Measurements from ENCODE around the gene NRG4.
"Not testable (repeated sequence)": the region's sequence is repeated elsewhere in the genome, so short reads cannot be mapped to it uniquely, and the experiment has no call there.

NRG4 gene

DNA sequence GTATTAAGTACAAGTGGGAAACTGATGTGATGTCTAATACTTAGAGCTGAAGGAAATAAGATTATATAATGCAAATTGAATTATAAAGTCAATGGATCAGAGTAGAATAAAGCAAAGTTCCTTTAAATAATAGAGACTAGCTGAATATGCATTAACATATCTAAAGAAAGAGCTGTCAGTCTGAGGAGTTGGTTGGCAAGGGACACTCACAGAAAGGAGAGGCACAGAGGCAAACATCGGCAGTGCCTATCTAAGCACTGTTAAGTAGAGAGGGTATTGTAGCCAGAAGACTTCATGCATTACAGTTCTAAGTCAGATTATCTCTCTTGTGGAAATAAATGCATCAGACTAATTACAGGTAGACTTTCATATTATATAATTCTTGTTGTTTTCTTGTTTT lies 16.6 kb downstream of the NRG4 start:
- in situ Hi-C loops (cut with HindIII; ENCODE audit: low sequenced_read_pairs) = no loop called here

DNA sequence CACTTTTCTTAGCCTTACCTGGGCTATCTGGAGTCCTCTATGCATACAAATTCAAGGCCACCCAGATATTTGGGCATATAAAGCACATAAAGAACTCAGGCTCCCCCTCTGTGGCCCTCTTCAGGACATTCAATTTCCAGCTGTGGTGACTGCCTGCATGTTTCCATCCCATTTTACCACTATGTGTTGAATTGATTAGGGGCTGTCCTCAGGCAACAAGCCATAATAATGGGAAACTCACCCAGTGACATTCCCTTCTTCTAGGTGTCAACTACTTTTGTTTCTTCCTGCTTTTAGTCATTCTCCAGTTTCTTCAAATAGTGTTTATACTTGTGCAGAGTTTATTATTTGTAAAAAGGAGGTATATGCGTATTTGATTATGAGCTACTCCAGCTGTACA lies 18.0 kb downstream of the NRG4 start:
- in situ Hi-C loops (cut with HindIII; ENCODE audit: low sequenced_read_pairs) = no loop called here

DNA sequence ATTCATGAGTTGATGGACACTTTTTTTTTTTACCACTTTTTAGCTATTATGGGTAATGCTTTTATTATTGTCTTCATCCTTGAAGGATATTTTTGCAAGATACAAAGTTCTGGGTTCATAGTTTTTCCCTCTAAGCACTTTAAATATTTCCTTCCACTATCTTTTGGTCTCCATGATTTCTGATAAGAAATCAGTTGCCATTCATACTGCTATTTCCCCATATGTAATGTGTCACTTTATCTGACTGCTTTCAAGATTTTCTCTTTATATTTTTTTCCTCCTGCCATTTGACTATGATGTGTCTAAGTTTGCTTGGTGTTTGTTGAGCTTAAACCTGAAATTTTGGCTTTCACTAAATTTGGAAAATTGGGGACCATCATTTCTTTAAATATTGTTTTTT lies 19.3 kb downstream of the NRG4 start:
- in situ Hi-C loops (cut with HindIII; ENCODE audit: low sequenced_read_pairs) = no loop called here

DNA sequence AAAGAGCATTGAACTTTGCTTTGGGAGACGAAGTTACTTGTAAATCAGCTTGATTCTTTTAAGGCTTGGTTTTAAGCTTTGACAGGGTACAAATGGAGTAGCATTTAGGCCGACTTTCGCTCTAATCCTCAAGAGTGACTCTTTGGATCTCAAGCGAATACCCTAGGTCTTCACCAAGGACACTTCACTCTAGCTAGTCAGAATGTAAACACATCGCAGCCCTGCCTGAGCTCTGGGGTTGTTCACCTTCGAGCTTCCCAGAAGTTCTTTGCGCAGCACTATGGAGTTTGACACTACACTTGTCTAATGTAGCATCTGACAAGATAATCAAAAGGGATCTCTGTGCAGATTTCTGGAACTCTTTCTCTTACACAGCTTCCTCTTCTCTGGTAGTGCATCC lies 22.3 kb downstream of the NRG4 start:
- in situ Hi-C loops (cut with HindIII; ENCODE audit: low sequenced_read_pairs) = no loop called here

DNA sequence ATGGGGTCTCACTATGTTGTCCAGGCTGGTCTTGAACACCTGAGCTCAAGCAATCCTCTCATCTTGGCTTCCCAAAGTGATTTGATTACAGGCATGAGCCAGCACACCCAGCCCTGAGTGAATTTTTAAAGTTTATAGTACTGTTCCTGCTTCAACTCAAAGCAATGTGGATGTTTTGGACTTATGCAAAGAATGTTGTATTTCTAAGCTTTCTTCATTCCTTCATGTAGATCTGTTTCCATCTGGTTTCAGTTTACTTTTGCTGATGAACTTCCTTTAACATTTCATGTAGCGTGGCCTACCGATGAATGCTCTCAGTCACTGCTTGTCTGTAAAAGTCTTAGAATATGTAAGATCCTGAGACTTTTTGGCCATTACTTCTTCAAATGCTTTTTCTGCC lies 23.2 kb downstream of the NRG4 start:
- in situ Hi-C loops (cut with HindIII; ENCODE audit: low sequenced_read_pairs) = no loop called here

DNA sequence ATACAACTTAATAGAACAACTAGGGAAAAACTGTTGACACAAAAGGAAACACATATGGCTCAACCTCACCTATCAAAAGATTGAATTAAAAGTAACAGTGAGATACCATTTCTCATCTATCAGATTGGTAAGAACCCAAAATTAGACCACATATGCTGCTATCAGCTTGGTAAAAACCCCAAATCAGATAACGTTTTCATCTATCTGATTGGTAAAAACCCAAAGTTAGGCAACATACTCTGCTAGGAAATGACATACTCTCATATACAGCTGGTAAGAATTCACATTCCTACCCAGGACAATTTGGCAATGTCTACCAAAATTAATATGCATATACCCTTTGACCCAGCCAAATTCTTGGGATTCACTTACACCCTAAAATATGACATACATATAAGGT lies 26.3 kb downstream of the NRG4 start:
- in situ Hi-C loops (cut with HindIII; ENCODE audit: low sequenced_read_pairs) = no loop called here

DNA sequence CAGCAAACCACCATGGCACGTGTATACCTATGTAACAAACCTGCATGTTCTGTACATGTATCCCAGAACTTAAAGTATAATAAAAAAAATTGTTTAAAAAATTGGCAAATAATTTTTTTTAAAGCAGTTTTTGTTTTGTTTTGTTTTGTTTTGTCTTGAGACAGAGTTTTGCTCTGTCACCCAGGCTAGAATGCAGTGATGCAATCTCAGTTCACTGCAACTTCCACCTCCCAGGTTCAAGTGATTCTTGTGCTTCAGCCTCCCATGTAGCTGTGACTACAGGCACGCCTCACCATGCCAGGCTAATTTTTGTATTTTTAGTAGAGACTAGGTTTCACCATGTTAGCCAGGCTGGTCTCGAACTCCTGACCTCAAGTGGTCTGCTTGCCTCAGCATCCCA lies 27.5 kb downstream of the NRG4 start:
- in situ Hi-C loops (cut with HindIII; ENCODE audit: low sequenced_read_pairs) = not testable (repeated sequence)

DNA sequence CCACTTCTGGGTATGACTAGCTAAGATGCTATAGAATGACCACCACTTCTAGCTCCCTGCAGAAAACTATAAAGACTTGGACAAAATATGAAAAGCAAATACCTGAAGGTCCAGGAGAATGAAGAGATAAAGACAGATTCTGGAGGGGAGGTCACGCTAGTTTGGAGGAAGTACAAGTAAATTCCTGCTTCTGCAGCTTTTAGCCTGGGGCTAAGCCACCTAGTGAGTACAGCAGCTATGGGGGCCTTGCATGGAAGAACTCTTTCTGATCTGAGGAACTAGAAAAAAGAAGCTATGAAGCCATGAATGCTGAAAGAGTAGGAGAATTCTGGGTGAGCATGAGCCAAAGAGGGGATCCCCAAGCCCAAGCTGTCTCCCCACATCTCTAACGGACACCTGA lies 29.8 kb downstream of the NRG4 start:
- in situ Hi-C loops (cut with HindIII; ENCODE audit: low sequenced_read_pairs) = no loop called here

DNA sequence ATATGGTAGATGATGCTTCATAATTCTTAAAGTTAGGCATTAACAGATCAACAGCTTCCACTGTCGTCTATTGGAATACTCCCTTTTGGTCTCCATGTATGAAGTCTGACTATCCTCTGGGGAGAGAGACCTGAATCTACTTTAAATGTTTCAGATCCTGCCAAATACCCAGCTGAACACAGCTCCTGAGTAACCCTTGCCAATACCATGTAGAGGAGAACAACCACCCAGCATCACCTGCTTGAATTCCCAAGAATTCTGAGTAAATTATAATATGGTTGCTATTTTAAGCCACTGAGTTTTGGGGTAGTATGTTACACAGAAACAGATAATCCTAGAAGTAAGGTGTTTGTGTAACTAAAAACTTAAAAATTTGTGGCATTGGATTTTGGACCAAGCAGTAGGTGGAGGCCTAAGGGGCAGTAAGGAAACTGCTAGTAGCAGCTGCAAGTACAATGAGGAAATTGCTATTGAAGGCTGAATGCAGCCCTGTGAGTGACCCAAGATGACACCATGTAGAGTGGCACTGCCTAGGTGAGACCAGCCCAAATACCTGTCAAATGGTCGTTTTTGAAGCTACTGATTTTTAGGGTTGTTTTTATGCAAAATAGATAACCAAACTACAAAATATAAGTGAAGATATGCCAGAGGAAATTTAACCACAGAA lies 30.9 kb downstream of the NRG4 start:
- in situ Hi-C loops (cut with HindIII; ENCODE audit: low sequenced_read_pairs) = no loop called here

DNA sequence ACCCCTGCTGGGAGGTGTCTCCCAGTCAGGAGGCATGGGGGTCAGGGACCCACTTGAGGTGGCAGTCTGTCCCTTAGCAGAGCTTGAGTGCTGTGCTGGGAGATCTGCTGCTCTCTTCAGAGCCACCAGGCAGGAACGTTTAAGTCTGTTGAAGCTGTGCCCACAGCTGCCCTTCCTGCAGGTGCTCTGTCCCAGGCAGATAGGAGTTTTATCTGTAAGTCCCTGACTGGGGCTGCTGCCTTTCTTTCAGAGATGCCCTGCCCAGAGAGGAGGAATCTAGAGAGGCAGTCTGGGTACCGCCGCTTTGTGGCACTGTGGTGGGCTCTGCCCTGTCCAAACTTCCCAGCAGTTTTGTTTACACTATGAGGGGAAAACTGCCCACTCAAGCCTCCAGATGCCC lies 35.5 kb downstream of the NRG4 start:
- in situ Hi-C loops (cut with HindIII; ENCODE audit: low sequenced_read_pairs) = not testable (repeated sequence)

DNA sequence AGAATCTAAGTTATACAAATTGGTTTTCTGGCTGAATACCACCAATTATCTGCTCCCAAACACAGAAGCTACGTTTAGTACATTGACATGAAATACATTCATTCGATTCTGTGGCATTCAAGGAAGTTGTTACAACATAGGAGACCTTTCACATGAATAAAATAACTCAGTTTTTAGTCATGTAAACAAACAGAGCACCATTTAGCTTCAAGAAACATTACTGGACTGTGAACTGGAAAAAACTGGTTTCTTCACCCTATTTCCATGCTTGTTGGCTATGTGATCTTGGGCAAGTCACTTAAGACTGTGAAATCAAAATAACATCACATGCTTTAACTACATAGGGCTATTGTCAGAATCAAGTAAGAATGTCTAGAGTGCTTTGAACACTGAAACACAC lies 46.2 kb downstream of the NRG4 start:
- in situ Hi-C loops (cut with HindIII; ENCODE audit: low sequenced_read_pairs) = no loop called here

DNA sequence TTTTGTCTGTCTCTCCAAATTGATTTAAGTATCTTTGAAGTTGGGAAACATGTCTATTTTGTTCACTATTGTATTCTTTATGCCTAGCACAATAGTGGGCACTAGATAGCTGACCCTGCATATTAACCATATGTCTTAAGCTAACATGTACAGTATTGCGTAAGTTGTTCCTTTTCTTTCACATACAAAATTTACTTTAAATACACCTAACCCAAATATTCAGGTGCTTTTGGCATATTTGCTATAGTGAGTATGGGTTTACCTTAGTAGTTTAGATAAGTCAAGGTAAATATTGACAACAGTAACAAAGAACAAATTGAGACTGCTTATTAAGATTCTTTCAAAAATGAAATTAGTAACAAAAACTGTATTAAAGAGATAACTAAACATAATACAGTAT lies 50.9 kb downstream of the NRG4 start:
- in situ Hi-C loops (cut with HindIII; ENCODE audit: low sequenced_read_pairs) = no loop called here

DNA sequence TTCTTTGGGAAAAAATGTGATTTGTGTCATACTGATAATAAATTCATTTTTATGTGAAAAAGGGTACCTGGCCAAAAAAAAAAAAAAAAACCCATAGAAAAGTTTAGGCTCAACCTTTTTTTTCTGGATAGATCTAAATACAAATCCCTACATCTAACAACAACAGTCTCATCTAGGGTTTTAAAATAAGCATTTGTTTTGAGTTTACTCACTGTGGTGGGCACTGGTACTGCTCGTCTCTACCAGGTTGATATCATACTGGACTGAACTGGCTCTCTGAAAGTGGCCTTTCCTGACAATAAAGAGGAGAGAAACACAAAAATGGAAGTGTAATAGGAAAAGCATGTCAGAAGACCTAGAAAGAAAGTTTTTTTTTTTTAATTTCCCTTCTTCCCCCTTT lies 56.5 kb downstream of the NRG4 start:
- in situ Hi-C loops (cut with HindIII; ENCODE audit: low sequenced_read_pairs) = no loop called here

DNA sequence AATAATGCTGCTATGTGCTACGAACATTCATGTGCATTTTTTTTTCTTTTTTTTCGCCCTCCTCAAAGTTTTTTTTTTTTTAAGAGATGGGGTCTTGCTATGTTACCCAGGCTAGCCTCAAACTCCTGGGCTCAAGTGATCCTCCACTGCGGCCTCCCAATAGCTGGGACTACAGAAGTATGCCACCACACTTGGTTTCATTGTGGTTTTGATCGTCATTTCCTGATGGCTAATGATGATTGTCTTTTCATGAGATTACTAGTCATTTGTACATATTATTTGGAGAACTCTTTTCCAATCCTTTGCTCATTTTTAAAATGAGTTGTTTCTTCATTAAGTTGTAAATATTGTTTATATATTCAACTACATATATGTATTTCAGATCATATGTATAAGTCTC lies 59.7 kb downstream of the NRG4 start:
- in situ Hi-C loops (cut with HindIII; ENCODE audit: low sequenced_read_pairs) = no loop called here

DNA sequence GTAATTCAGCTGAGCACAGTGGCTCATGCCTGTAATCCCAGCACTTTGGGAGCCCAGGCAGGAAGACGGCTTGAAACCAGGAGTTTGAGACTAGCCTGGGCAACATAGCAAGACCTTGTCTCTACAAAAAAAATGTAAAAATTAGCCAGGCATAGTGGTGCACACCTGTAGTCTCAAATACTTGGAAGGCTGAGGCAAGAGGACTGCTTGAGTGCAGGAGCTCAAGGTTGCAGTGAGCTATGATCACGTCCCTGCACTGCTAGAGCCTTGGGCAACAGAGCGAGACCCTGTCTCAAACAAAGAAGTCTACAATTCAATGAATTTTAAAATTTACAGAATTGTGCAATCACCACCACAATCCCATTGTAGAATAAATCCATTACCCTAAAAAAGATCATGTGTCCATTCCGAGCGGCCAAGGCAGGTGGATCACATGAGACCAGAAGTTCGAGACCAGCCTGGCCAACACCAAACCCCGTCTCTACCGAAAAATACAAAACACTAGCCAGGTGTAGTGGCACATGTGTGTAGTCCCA lies 63.4 kb downstream of the NRG4 start:
- in situ Hi-C loops (cut with HindIII; ENCODE audit: low sequenced_read_pairs) = no loop called here

DNA sequence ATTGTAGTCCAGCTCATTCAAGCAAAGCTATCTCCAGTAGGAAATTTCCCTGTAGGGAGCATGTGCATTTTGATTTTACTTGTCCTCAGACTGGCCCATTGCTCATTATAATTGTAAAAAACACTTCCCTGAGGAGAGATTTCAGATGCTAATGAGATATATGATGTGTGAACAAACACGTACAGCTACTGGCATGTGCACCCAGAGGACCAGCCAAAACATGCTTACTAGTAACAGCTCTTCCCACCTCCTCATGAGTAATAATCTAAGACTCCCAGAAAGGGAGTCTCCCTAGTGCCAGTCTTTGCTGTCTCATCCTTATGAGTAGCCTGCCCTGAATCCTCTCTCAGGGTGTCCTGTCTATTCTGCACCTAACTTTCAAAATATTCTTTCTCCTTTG lies 65.1 kb downstream of the NRG4 start:
- in situ Hi-C loops (cut with HindIII; ENCODE audit: low sequenced_read_pairs) = no loop called here

DNA sequence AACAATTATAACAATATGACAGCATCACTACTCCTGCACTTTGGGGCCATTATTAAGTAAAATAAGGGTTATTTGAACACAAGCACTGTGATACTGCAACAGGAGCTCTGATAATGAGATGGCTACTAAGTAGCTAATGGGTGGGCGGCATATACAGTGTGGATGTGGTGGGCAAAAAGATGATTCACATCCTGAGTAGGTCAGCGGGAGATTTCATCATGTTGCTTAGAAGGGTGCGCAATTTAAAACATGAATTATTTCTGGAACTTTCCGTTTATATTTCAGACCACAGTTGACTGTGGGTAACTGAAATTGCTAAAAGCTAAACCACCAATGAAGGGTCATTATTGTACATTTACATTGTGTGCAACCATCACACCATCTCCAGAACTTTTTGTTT lies 66.3 kb downstream of the NRG4 start:
- in situ Hi-C loops (cut with HindIII; ENCODE audit: low sequenced_read_pairs) = no loop called here

DNA sequence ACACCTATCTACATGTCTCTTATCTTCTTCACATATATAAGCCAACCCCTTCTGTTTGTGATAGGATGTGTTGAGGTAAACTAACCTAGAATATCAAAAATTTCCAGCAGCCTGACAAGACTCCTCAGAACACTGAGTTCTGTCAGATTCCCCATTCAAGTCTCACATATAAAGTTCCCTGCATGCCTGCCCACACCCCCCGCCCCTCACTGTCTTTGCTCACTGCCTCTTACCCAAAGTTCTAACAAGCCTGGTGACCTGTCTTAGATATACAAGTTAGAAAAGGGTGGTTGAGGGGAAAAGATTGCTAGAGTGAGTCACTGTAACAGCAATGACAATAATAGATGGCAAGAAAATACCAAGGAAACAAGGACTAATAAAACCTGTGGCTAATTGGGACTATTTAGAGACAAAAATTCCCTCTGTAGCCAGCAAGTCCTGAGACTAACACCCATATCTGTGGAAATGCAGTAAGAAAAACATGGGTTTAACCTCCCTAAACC lies 68.5 kb downstream of the NRG4 start:
- in situ Hi-C loops (cut with HindIII; ENCODE audit: low sequenced_read_pairs) = no loop called here

DNA sequence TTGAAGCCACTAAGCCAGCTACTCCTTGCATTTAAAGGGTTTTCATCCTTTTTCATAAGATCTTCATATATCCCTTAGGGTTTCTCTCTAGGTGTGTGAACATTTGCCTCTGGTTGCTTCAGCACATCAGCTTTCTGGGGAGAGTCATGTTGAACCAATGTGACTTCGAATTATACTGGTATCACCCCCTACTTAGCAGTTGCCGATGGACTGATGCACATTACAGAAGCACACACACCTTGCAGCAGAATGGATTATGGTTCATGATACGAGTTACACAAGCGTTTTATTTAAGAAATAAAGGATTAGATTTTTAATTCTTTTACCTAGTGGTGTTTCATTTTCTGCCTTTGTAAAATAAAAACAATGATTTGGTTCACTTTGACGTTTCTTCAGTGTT lies 69.0 kb downstream of the NRG4 start:
- in situ Hi-C loops (cut with HindIII; ENCODE audit: low sequenced_read_pairs) = no loop called here

DNA sequence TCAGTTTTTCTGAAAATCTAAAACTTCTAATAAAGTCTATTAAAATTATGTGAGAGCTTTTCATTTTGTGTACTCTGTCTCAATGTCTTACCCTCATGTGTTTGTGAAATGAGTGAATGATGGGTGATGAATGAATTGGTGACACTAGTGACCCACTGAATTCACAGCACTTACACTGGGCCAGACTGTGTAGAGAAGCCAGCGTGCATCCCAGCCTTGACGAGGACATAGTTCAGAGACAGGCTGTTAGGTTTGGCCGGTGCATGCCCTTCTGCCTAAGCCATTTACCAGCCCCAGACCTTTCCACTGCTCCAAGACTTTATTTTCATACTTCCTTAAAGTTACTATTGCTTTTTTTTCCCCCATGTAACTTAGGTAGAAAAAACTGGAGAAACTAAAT lies 69.8 kb downstream of the NRG4 start:
- in situ Hi-C loops (cut with HindIII; ENCODE audit: low sequenced_read_pairs) = no loop called here

DNA sequence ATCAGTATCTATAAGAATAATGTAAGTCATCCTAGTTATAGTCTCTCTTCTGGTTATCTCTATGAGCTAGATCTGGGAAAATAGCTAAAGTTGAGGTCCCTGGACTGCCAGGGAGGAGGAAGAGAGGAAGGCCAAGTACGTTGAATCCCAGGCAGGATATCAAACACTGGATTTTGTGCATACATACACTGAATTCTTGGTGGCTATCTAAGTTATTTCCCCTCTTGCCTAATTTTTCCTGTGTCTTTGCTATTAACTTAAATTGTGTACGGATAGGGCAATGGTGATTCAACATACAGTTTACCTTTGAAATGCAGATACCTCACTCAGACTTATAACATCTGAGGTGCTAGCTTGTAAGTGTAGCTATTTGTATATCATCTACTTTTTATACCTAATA lies 81.4 kb downstream of the NRG4 start:
- in situ Hi-C loops (cut with HindIII; ENCODE audit: low sequenced_read_pairs) = no loop called here

DNA sequence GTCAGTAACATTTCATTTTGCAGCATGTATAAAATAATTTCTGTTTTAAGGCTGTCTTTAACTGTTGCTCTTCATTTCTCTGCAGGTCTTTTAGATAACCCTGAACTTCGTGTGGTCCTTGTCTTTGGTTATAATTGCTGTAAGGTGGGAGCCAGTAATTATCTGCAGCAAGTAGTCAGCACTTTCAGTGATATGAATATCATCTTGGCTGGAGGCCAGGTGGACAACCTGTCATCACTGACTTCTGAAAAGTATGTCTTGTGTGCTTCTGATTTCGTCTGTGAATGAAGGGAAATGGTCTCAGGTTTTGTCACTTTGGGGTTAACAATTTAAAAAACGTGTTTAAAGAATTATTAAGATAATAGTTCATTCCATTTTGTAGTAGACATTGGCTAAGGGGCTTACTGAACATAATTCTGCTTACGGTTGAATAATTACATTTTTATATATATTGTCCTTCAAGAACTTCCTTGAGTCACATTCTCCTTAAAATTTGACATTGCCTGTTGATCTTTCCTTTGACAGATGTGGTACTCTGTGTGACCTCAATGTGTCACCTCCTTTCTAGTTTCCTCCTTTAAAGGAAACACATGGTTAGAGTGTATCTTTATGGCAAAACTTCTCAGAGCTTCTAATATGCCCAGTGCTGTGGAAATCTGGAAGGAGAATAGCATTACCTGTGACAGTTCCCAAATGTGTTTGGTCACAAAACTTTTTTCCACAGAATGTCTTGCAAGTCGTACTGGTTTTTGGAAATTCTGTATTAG lies 82.2 kb downstream of the NRG4 start:
- in situ Hi-C loops (cut with HindIII; ENCODE audit: low sequenced_read_pairs) = no loop called here
